DOHH2 (cell line): Measurements from ENCODE around the gene HACD3.

ENCODE experiments used
- EZH2phosphoT487 ChIP-seq: fragments of 200-600 bp; sonication (generic); IDR thresholded peaks from 2 replicates; pipeline ENCODE4 v1.6.1; 2017; ENCODE audit warnings: borderline replicate concordance, mild to moderate bottlenecking, antibody characterized with exemption, low read length, moderate library complexity, mixed read lengths
- TF ChIP-seq, protein P1 (sequence below): fragments of 200-600 bp; sonication (generic); IDR thresholded peaks from one replicate; pipeline ENCODE4 v1.5.1; 2014; ENCODE audit warnings: antibody characterized with exemption, mild to moderate bottlenecking, low read depth, low read length; ENCODE audit not compliant: poor library complexity, severe bottlenecking

DNA sequence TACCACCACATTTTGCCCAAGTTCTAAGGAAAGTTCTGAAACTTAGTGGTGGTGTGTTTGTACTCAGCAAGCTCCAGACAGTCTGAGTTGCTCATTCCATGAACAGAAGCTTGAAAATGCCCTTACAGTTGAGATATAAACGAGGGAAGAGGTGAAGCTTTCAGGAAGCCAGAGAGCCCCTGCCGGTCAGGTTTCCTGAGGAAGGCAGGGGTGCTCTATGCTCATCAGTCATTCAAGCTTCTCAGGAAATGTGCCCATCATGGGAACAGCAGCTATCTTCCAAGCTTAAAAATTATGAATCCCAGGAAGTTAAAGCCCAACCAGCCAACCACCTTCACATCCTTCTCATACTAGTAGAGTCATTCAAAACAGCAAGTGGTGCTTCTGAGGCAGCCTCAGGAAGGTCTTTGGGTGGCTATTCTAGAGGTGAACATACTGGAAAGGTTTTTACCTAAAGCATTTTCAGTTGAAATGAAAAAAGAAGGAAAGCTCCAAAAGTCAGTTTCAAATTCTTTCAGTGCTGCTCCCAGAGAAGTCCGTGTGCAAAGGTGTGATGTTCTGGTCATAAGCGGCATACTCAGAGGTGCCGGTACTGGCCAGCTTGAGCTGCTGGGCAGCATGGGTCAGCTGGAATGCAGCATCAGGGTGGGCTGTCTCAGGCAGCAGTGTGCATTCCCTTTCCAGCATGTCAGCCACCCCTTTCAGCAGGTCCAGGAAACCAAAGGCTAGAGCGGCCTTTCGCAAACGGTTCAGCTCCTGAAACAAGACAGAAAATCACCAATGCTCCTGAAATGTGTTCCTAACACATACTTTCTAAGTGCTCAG, 48.9 kb downstream of the HACD3 start:
- TF ChIP-seq, protein P1, sequence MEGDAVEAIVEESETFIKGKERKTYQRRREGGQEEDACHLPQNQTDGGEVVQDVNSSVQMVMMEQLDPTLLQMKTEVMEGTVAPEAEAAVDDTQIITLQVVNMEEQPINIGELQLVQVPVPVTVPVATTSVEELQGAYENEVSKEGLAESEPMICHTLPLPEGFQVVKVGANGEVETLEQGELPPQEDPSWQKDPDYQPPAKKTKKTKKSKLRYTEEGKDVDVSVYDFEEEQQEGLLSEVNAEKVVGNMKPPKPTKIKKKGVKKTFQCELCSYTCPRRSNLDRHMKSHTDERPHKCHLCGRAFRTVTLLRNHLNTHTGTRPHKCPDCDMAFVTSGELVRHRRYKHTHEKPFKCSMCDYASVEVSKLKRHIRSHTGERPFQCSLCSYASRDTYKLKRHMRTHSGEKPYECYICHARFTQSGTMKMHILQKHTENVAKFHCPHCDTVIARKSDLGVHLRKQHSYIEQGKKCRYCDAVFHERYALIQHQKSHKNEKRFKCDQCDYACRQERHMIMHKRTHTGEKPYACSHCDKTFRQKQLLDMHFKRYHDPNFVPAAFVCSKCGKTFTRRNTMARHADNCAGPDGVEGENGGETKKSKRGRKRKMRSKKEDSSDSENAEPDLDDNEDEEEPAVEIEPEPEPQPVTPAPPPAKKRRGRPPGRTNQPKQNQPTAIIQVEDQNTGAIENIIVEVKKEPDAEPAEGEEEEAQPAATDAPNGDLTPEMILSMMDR, result no peak
- no peak for TF ChIP-seq EZH2phosphoT487
